HG03460 (cell line): Measurements from ENCODE around the gene MYOZ1.
"Not testable (repeated sequence)": the region's sequence is repeated elsewhere in the genome, so short reads cannot be mapped to it uniquely, and the experiment has no call there.

ENCODE experiments used
- ATAC-seq: cut with Tn5 transposase; IDR thresholded peaks from one replicate; pipeline ENCODE4 v1.9.1; 2021; ENCODE audit not compliant: unreplicated experiment

Gene MYOZ1, protein sequence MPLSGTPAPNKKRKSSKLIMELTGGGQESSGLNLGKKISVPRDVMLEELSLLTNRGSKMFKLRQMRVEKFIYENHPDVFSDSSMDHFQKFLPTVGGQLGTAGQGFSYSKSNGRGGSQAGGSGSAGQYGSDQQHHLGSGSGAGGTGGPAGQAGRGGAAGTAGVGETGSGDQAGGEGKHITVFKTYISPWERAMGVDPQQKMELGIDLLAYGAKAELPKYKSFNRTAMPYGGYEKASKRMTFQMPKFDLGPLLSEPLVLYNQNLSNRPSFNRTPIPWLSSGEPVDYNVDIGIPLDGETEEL

DNA sequence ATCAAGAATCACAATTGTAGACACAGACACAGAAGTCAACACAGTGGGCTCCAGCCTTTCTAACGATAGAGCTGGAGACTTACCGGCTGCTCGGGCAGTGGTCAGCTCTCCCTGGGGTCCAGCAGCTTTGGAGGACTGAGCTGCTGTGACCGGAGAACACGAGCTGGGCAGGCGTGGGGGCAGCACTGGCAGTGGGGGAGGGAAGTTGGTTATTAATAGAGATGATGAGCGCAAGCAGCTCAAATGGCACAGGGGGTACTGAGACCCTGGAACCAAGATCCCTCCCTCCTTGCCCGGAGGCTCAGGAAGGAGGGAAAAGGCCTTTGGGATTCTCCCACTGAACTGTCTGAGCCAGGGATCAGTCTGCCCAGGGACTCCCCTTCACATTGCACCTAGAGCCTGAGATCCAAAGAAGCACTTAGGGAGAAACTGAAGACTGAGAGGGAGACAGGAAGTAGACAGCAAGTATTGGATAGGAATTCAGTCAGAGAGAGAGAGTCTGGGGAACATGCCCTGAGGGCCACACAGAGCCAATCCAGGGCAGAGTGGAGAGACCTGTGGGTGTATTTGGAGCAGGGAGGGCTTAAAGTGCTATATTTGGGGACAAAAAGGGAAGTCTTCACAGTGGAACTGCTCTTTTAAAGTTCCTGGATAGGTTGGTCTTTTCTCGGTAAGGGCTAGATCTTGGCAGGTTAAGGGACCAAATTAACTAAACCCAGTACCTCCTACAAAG, at the start of gene MYOZ1:
Gene MYOZ1, minus strand, starts transcription at position 147 of the 733 bp plus-strand sequence. CDS start 1,457 bp downstream, outside the sequence.
- ATAC-seq = no peak

DNA sequence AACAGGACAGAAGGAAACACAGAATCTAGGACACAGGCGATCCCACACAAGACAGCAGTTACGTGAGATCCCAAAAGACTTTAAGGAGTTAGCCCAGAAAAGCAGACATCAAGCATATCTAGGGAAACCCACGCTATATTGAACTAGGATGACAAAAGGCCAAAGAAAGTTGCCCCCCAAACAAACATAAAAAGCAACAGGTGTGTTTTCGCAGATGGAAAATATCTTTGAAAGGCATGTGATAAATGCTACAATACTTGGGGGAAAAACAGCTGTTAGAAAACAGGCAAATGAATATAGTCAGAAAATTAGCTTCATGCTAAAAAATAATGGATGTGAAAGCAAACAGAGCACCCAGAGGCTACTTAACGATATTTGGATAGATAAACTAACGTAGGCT, 49.5 kb upstream of the MYOZ1 start:
- ATAC-seq = not testable (repeated sequence)

DNA sequence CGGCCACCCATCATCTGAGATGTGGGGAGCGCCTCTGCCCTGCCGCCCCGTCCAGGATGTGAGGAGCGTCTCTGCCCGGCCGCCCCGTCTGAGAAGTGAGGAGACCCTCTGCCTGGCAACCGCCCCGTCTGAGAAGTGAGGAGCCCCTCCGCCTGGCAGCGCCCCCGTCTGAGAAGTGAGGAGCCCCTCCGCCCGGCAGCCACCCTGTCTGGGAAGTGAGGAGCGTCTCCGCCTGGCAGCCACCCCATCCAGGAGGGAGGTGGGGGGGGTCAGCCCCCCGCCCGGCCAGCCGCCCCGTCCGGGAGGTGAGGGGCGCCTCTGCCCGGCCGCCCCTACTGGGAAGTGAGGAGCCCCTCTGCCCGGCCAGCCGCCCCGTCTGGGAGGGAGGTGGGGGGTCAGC, 48.3 kb upstream of the MYOZ1 start:
- ATAC-seq = not testable (repeated sequence)

DNA sequence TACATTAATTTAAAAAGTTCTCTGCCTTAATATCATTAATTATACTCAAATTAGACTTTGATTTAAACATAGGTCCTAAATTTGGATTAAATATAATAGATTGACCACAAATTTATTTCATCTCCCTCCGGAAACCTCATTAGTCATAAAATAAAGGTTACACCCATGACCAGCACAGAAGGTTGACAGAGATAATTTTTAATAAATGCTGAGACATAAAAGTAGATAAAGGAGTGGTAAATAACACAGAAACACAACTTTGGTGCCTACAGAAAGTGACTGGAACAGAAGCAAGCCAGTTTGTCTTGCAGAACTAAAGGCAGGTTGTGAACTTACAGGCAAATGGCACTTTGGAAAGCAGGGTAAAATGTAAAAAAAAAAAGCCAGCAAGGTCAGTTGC, 46.4 kb upstream of the MYOZ1 start:
- not testable (repeated sequence) for ATAC-seq

DNA sequence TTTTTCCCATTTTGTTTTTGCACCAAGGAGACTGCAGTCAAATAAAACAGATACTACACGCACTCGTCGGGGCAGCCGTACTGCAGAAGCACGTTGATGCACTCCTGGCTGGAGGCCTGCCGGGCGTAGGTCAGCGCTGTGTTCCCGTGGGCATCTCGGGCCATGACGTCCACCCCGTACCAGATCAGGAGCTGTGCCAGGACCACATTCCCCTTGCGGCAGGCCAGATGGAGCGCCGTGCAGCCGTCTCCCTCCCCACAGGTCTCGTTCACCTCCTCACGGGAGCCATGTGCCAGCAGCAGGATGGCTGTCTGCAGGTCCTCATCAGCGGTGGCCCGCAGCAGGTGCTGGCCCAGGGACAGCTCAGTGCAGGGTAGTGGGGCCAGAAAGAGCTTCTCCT, 33.3 kb upstream of the MYOZ1 start:
- ATAC-seq = not testable (repeated sequence)

DNA sequence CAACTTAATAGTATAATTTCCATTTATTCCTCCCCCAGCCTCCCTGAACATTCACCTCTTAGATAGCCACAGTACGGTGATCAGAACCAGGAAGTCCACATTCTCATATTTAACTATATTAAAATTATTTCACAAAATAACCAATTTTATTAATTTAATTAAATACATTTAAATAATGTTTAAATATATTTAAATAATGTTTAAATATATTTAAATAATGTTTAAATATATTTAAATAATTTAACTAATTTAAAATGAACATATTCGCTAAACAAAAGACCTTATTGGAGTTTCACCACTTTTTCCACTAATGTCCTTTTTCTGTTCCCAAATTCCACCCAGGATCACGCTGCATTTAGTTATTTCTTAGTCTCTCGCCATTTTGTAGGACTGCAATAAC, 27.1 kb upstream of the MYOZ1 start:
- not testable (repeated sequence) for ATAC-seq

DNA sequence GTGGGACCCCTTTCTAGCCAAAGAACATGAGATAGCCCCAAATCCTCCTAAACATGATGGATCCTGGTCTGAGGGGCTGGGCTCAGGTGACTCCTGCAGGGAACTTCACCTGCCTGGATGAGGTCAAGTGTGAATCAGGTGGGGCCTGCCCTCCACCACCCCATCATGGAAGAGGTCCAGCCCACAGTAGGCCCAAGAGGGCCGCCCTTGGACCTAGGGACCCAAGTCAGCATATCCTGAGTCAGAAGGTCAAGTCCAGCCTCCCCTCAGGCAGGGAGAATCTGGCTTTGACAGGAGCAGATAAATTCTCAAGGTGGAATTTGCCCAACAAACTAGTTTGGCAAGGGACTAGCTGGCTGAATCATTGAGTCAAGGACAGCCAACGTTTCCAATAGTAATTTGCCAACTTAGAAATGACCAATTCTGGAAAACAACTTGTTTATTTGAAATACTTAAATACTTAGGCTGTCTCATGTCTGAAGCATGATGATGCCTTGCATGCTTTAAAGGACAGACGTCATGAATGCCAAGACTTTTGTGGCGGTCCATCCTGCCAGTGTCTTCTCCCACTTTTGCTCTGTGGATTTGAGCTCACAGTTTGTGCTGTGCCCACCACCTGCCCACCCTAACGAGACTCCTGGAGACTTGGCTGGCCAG, 25.0 kb upstream of the MYOZ1 start:
- ATAC-seq = not testable (repeated sequence)

DNA sequence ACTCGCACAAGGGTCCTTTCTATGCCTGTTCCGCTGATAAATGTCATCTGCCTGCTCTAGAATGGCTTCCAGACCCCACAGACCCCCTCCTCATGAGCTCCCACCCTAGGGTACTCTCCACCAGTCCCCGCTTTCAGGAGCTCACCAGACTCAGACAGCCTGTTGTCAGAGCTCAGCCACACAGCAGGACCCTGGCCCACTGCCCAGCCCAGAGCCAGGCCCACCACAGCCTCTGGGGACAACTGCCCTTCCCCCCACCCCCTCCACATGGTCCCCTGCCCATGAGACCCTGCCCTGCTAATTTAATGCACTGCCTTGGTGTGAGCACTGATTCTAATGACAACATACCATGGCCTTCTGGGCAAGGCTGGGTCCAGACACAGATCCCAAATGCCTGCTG, 24.3 kb upstream of the MYOZ1 start:
- not testable (repeated sequence) for ATAC-seq

DNA sequence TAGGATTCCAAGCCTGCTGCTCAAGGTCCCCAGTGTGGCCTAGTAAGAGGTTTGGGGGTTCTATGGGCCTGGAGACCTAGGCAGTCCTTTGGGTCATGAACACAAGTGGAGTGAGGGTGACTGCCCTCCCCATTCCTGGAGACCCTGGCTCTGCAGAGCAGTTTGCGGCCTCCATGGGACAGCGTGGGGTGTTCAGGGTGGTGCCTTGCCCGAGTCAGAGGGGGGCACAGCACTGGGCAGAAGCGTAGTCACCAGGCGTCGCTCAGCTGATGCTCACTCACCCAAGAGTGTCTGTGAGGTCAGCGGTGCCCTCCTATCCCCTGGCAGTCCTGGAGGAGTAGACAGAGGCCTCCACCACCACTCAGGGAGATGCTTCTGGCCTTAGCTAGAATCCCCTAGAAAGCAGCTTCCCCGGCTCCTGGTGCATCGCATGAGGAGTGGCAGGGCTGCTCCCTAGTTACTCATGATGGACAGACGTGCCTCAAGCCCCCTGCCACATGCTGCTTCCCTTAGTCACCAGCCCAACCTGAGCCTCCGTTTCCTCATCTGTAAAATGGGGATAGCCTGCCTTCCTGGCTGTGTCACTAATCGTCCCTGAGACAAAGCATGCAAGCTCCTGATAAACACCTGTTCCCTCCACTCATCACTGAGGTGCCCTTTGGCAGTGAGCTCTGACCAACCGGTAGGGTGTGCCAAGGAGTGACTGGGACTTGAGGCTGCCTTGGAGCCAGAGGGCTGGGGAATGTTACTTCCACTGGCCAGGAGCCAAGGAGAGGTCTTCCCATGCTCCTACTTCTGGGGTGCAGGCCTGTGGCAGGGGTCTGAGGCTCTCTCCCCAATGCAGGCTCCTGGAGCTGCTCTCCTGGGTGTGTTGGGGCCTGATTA, 23.1 kb upstream of the MYOZ1 start:
- not testable (repeated sequence) for ATAC-seq

DNA sequence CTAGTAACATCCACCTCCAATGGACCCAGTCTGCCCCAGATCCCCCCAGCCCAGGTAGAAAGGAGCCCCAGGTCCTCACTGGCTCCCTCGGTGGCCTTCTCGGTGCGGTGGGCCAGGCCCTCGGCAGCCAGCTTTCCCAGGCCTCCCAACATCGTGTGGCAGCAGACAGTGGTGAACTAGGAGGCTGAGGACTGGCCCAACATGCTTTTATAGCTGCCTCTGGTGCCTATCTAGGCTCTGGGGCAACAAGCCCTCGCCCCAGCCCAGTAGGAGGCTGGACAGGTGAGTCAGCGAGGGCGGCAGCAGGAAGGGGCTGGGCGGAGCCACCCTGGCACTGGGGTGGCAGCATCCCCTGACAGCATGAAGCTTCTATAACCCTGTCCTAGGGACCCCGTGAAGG, 22.3 kb upstream of the MYOZ1 start:
- ATAC-seq = not testable (repeated sequence)

DNA sequence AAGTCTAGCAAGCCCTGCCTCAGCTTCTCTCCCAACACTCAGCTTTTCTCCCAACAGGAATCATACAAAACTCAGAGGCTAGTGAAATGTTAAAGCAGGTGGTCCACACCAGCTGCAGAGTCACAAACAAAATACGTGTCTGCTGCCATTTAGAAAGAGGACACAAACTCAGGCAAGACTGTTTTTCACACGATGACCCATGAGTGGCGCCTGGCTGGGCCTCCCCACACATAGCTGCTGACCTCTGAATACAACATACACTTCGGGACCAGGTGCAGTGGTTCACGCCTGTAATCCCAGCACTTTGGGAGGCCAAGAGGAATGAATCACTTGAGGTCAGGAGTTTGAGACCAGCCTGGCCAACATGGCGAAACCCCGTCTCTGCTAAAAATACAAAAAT, 21.4 kb upstream of the MYOZ1 start:
- not testable (repeated sequence) for ATAC-seq

DNA sequence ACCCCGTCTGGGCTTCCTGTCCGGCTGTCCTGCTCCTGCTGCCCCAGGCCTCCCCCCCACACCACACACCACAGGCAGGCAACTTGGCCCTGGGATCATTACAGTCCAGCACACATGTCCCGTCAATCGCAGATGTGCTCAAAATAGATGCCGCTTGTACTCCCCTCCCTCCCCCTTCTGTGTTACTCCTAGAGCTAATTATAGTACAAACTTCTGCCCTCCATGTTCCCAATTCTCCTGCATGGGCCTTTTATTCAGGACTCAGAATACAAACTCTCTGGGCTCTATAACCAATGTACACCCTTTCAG, 14.7 kb upstream of the MYOZ1 start, which contains the start of gene SYNPO2L:
Gene SYNPO2L, minus strand, starts transcription at position 40 of the 309 bp plus-strand sequence. CDS start 107 bp downstream, outside the sequence.
- no peak for ATAC-seq

DNA sequence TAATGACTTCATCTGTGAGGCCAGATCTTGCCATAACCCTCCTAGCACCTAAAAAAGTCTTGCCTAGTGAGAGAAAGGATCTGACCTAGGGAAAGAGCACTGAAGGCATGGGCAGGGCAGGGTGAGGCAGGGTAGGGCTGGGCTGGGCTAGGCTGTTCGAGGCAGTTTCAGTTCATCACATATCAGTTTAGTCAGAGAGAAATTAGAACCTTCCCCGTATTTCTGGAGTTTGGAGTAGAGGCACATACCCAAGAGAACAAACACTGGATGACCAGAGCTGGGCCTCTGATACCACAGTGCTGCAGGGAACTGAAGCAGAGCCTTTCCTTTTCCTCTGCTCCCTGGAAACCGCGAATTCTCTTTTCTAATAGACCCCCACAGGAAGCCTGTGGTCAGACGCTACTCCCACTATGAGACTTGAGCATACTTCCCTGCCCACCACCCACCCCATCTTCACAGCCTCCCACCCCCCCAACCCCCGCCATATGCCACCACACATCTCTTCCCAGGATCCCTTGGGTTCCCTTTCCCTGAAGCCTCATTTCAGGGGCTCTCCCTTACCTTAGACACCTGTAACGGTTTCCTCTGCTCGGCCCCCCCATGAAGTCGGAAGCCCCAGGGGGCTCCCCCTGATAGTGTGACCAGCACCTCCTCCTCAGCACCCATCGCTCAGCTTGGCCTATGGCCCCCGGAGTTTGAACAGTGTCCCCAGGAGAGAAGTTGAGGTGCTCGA, 14.1 kb upstream of the MYOZ1 start:
- no peak for ATAC-seq

DNA sequence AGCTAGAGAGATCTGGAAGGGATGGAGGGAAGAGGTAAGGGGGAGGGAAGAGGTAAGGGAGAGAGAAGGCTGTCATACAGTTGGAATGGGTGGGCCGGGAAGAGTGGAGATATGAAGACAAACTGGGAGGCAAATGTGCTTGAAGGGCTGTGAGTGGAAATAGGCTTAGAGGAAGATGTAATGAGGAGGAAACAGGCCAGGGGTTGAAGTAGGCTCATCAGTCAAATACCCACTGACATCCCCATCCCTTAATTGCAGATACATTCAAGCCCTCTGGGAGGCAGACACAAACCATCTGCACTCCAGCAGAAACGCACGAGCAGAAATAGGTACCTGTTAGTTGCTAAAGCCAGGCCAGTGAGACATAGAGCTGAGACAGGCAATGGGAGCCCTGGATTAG, 12.4 kb upstream of the MYOZ1 start:
- ATAC-seq = no peak

DNA sequence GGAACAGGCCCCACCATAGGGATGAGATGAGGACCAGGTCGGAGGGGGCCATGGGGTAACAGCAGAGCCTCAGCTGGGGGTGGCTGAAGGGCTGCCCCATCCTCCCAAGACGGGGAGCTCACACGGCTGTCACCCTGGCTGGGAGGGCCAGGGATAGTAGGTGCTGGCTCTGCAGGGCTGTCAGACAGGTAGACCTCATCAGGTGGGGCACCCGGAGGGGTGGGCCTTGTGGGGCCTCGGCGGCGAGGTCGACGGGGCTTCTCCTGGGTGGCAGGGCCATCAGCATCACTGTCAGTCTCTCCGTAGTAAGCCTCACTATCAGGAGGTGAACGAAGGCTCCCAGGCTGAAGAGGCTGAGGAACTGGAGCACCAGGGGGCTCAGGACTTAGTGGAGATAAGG, 11.9 kb upstream of the MYOZ1 start:
- no peak for ATAC-seq

DNA sequence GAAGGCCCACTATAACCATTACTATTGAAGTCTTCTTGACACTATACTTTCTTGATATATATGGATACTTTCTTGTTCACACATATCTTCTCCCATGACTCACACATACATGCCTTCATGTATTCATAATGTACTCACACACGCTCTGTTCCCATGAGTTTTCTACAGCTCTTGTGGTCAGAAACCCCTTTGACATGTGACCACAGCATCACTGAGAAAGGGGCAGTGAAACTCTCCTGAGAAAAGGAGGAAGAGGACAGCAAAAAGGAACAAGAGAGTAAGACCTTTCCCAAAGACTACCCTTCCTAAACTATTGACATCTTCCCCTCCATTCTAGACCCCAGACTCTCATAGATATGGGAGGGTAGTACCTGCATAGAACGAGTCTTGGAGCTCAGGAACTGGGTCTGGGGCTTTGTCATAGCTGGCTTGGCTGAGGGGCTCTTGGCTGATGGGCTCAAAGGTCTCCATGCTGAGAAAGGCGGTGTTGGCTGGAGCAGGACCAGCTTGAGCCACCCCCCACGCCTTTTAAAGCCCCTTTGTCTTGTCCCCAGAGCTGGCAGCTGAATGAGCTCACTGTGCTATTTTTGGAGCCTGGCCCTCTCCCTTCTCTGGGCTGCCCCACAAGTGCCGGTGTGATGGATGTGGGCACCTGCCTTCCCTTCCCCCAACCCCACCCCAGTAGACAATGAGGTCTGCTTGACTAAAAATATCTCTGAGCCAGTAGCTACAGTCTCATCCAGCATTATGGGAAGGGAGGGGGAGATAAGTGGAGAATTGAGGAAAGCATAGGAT, 9.5 kb upstream of the MYOZ1 start:
- no peak for ATAC-seq

DNA sequence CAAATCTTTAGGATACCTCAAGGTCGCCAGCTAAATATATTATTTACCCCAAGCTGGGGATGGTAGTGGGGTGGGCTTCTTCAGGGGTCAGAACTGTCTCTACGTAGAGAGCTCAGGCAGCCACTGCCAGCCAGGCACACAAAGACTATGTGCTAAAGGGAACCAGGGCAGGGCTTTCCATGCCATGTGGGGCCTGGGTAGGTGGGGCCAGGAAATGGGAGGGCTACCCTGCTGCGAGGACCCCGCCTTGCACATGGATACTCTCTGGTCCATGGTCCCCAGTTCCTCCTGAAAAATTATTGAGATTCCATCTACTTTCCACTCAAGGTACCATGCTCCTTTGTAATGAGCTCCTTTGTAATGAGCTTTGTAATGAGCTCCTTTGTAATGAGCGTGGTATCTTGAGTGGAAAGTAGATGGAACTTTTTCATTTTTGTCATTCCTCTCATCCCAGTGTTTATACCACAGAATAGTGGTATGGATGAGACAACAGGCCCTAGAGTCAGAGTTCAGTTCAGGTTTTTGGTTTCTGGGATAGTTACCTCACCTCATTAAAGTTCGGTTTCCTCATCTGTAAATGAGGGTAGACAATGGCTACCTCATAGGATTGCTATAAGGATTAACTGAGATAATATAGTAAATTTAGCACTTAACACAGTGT, 8.7 kb upstream of the MYOZ1 start:
- ATAC-seq = no peak

DNA sequence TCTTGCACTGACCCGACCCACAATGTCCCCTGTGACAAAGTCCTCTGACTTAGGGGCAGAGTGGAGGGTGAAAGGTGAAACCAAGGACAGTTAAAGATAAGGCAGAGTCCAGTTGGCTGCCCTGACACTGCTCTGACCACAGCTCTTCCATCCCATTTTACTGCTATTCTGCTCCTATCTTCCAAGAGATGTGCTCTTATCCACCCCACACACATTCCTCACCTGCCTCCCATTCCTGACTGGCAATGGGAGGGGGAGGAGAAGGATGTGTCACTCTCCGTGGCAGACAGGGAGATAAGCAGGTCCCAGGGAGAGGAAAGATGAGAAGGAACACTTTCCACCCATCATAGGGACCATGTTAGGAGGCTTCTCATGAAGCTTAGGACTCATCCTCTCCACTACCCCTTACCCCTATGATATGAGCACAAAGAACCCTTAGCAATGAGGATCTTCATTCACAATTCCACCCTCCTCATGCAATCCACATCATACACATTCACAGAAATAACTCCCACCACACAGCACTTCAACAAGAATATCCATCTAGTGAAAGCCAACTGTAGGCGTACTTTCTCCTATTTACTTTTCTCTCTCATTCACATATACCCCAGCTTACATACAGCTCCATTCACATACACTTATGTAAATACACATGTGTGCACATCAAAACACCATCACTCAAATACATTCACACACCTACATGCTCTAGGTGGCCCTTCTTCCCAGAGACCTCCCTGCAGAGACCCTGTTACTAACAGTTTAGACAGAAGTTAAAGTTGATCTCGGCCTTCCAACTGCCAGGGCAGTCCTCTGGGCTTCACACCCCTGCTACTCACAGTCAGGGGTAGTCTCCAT, 7.9 kb upstream of the MYOZ1 start:
- no peak for ATAC-seq
